ENCODE measurements around the gene SPIRE2.
"Not testable (repeated sequence)": the region's sequence is repeated elsewhere in the genome, so short reads cannot be mapped to it uniquely, and the experiment has no call there.

The SPIRE2 gene

GRCh38 chr16:89900885-89901284 is 72.6 kb downstream of the SPIRE2 start:
- no peak for DNase-seq

GRCh38 chr16:89902980-89903379 is 74.7 kb downstream of the SPIRE2 start:
- no peak for DNase-seq

- no peak for DNase-seq
These were observed 75.7 kb downstream of the SPIRE2 start for GRCh38 chr16:89903908-89904515.

DNA sequence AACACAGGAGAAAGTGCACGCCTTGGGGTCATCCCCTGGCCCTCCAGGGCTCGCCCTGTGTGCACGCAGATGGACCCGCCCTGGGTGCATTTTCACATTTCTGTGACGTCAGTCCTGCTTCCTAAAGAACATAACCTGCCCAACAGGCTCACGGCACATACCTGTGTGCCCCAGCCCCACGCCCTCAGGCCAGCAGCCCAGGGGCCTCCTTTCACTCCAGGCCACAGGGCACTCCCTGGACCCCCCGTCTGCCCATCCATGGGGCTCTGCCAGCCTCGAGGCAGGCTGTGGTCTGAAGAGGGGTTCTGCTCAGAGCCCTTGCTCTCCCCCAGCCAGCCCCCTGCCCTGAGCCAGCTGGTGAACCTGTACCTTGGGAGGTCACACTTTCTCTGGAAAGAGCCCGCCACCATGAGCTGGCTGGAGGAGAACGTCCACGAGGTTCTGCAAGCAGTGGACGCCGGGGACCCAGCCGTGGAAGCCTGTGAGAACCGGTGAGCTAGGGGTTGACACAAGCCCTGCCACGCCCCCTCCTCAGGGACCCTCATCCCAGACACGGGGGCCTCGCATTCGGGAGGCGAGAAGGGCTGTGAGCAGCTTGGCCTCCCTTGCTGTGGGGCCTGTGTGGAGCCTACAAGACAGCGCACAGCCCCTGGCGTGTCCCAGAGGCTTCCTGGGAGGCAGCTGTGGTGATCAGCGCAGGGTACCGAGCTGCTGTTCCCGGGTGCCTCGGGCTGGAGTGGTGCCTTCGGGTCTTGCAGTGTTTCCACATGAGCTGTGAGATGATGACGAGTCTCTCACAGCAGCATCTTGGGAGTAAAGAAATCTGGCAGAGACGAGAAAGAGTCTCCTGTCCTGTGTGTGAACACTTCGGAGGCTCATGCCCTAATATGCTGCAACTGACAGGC is 76.6 kb downstream of the SPIRE2 start:
- DNase-seq, result no peak

DNA sequence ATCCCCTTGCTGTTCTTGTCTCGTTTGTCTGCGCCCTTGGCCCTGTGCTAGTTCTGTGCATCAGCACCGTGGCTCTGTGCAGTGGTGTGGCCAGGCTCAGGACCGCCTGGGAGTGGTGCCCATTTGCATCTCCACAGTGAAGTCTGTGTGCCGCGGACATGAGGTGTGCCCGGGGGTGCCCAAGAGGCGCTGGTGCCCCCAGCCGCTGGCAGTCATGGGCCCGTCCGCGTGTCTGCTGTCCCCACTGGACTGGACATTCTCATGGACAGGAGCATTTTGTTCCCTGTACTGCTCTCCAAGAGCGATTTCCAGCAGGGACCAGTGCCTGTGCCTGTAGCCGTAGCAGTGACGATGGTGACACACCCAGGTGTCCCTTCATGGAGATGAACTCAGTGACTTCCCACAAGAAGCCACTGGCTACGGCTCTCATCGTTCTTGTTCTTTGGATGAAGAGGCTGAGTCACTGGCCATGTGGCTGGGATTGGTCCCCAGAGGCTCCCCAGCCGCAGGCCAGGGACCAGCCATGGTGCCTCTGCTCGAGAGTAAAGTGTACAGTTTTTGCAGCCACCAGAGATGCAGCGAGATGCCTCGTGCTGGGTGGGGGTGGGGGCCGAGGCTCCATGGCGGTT is 77.3 kb downstream of the SPIRE2 start:
- DNase-seq, result no peak

GRCh38 chr16:89906140-89907025 is 78.1 kb downstream of the SPIRE2 start:
- DNase-seq, result no peak

DNA sequence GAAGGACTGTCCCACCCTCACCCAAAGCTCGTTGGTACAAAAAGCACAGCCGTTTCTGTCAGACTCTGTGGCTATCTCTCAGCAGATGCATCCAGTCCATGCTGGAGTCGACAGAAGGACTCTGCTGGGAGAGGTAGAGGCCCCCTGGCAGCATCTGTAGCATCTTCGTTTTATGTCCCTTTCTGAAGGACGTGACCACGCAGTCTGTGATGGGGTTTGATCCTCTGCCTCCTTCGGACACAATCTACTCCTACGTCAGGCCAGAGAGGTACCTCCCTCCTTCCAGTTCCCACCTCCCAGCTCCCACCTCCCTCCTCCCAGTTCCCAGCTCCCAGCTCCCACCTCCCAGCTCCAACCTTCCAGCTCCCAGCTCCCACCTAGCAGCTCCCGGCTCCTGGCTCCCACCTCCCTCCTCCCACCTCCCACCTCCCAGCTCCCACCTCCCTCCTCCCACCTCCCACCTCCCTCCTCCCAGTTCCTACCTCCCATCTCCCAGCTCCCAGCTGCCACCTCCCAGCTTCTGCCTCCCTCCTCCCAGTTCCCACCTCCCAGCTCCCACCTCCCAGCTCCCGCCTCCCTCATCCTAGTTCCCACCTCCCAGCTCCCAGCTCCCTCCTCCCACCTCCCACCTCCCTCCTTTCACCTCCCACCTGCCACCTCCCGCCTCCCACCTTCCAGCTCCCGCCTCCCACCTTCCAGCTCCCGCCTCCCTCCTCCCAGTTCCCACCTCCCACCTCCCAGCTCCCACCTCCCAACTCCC is 79.0 kb downstream of the SPIRE2 start:
- no peak for DNase-seq

DNA sequence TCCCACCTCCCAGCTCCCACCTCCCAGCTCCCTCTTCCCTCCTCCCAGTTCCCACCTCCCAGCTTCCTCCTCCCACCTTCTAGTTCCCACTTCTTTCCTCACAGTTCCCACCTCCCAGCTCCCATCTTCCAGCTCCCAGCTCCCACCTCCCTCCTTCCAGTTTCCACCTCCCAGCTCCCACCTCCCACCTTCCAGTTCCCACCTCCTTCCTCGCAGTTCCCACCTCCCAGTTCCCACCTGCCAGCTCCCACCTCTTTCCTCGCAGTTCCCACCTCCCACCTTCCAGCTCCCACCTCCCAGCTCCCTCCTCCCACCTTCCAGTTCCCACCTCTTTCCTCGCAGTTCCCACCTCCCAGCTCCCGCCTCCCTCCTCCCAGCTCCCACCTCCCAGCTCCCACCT is 80.0 kb downstream of the SPIRE2 start:
- no peak for DNase-seq

DNA sequence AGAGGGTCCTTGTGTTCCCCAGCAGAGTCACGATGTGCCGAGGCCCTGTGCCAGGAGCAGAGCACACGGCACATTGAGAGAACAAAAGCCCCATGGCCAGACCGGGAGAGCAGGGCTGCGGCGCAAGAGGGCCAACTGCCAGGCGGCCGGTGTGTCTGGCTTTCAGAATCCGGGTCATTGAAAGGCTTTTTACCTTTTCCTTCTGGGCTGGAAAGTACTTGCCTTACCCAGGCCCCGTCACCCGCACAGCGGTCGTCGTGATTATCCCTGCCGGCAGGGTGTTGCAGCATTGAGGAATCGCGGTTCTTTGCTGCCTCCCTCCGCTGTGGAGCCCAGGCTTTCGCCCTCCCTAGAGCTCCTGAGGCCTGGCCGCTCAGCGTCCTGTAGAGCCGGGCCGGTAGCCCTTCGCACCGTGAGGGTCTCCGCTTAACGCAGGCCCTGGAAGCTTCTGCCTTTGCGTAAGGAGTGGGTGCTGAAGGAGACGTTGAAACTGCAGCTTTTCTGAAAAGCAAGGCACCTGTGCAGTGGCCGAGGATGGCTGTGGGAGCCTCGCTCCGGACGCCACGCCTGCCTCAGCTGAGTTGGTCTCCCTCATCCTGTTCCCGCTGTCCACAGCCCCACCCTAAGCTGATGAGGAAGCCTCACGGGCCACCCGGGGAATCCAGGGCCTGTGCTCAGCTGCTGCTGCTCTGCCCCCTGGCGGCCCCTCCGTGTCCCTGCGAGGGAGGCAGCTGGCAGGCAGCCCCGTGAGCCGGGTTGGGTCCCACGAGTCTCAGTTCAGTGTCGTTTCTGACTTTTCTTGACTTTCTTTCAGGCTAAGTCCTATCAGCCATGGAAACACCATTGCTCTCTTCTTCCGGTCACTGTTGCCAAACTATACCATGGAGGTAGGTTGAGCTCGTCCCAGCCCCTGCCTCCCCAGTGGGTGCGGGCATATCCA is 81.8 kb downstream of the SPIRE2 start:
- DNase-seq, result peak; percentile 58

- DNase-seq, result no peak
These were observed 82.6 kb downstream of the SPIRE2 start for GRCh38 chr16:89910717-89911354.

DNA sequence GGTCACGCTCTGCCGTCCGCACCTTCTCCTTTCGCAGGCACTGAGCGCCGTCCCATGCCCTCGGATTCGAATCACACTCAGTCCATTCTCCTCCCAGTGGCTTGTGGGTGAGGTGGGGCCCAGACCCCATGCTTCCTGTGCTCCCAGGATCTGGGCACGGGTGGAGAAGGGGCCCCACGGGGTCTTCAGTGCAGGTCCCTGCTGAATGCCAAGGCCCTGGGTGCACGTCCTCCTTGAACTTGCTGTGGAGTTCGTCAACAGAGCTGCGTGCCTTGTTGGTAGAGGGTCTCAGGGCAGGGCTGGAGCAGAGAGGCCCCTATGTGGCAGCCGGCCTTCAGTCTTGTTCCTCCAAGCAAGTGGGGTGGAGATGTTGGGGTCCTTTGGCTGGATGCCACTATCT is 83.1 kb downstream of the SPIRE2 start:
- no peak for DNase-seq

- DNase-seq, result no peak
These were observed 83.9 kb downstream of the SPIRE2 start for GRCh38 chr16:89912143-89912542.

- no peak for DNase-seq
These were observed 84.4 kb downstream of the SPIRE2 start for GRCh38 chr16:89912627-89913026.

DNA sequence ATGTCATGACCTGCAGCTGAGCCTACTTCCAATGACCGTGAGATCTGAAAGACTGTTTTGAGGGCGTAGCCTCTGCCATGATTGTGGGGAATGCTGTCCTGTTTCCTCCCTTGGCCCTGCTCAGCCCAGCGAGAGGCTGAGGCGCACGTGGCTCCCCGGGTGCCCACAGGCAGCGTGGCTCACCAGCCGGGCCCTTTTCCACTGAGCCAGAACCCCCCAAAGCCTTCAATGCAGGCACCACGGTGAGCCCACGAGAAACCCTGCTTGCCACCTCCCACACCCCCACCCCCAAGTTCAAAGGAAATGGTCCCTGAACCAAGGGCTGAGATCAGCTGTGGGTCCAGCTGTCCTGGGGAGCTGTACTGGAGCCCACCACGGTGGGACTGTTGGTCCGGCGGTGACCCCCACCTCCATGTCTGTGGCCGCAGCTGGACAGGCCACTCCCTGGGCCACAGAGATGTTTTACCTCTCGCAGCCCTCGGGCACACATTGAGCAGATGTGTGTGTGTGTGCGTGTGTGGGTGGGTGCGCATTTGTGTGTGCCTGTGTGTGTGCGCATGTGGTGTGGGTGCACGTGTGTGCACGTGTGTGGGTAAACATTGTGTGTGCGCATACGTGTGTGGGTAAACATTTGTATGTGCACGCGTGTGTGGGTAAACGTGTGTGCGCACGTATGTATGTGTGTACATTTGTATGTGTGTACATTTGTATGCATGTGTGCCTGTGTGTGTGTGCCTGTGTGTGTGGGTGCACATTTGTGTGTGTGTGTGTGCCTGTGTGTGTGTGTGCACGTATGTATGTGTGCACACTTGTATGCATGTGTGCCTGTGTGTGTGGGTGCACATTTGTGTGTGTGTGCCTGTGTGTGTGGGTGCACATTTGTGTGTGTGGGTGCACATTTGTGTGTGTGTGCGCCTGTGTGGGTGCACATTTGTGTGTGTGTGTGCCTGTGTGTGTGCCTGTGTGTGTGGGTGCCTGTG is 85.4 kb downstream of the SPIRE2 start:
- DNase-seq, result no peak

GRCh38 chr16:89914642-89915285 is 86.5 kb downstream of the SPIRE2 start:
- not testable (repeated sequence) for DNase-seq

DNA sequence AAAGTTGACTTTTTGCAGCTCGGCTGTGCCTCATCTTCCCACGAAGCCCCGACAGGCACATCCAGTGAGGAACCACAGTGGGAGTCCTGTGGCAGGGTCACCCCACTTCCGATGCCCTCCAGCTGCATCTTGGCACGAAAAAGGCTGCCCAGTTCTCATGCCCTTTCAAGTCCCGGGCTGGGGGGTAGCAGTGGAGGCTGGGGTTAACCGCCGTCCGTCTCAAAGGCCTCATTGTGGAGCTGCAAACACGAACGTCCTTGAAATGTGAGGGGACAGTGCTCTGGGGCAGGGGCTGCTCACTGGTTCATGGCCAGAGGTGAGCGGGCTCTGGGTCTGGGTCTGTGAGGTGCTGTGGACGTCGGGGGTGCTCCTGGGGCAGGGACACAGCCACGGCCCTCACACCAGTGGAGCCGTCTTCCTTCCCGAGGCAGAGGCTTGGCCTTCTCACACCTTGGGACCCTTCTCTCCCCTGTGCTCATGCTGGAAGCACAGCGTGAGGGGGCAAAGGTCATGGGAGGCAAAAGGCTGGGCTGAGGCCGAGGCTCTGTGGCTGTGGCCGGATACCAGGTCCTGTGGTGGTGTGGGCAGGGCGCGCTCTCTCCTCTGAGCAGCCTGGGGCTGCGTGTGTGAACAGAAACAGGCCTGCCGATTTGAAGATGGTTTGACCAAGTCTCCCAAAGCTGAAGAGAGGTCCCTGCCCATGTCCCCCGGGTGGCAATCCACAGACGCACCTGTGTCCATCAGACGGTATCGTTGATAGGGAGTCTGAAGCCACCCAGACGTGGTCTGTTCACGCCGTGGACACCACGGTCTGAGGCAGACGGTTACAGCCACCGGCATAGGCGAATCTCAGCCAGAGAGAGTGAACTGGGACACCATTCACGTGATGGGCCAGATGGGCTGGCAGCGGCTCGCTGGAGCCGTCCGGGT is 87.3 kb downstream of the SPIRE2 start:
- no peak for DNase-seq

- peak; percentile 74 for DNase-seq
These were observed 89.6 kb downstream of the SPIRE2 start for GRCh38 chr16:89917773-89918452.
